Thoracic aorta (tissue), 2 donors: Measurements from ENCODE around the gene RNF149. TPM values are rescaled to one million over a fixed set of nuclear protein-coding genes. Genes with fewer than 3 reads are reported as not detected.

Experiments
- ATAC-seq: fragments of 150-250 bp; one replicate; pipeline ENCODE4 v1.8.0; 2017; ENCODE audit warnings: low read depth; ENCODE audit not compliant: insufficient number of reproducible peaks, low FRiP score
- DNase-seq: peaks from one replicate; pipeline ENCODE4 v3.0.0-alpha.2; 2020; ENCODE audit warnings: low spot score
- H3K27ac ChIP-seq, 2 donors: fragments of 200-600 bp; sonication (generic); 1 replicate in 1 of 2; 2 replicates in 1 of 2; pipeline ENCODE4 v1.5.1; 2016; ENCODE audit warnings: mild to moderate bottlenecking in 2 of 2, moderate library complexity in 2 of 2
- H3K27me3 ChIP-seq: fragments of 200-600 bp; sonication (generic); replicated peaks from 2 replicates; pipeline ENCODE4 v1.6.0; 2016; ENCODE audit warnings: mild to moderate bottlenecking; ENCODE audit not compliant: insufficient read depth
- H3K36me3 ChIP-seq: fragments of 200-600 bp; sonication (generic); one replicate; pipeline ENCODE4 v1.5.1; 2016
- H3K4me1 ChIP-seq, 2 donors: fragments of 200-600 bp; sonication (generic); 1 replicate in 1 of 2; 2 replicates in 1 of 2; pipeline versions ENCODE4 v1.5.1 to v1.6.0; 2016; ENCODE audit warnings: low read depth in 2 of 2, mild to moderate bottlenecking in 1 of 2; ENCODE audit not compliant: control insufficient read depth in 1 of 2
- H3K4me3 ChIP-seq: fragments of 200-600 bp; sonication (generic); 2 replicates; pipeline ENCODE4 v1.5.1; 2016; ENCODE audit warnings: mild to moderate bottlenecking
- H3K9me3 ChIP-seq: fragments of 200-600 bp; sonication (generic); 2 replicates; pipeline ENCODE4 v1.5.1; 2016
- CTCF ChIP-seq: fragments of 200-600 bp; sonication (generic); IDR thresholded peaks from one replicate; pipeline ENCODE4 v1.5.1; 2019; ENCODE audit warnings: antibody characterized with exemption
- total RNA-seq, 2 donors: library from RNA; depleted of rRNA; stranded (reverse); fragments of >200 nt; gene quantifications; one replicate each; pipeline versions ENCODE4 v1.1.0 to v1.2.3, GENCODE V29; 2016

Gene RNF149
- total RNA-seq, 2 donors from 2014 or later = 106 to 152 TPM

- H3K9me3 ChIP-seq = no peaks in the 10 kb centered on the region
- no peak overlapping the region for H3K27ac ChIP-seq
- ATAC-seq (no peak), DNase-seq (no peak)
- H3K27me3 ChIP-seq = no peaks in the 10 kb centered on the region
- H3K36me3 ChIP-seq = no peaks in the 10 kb centered on the region
- no peak overlapping the region for H3K4me3 ChIP-seq
- peaks cover 43 to 62% of the 10 kb centered on the region in 2 donors for H3K4me1 ChIP-seq
- no peak for TF ChIP-seq CTCF
Observed at GRCh38 chr2:101300836-101301235, 7.7 kb downstream of the RNF149 start.

- Histone ChIP-seq H3K4me3 (no peak overlapping the region), H3K36me3 (no peaks in the 10 kb centered on the region), H3K27me3 (no peaks in the 10 kb centered on the region), H3K27ac (no peak overlapping the region), H3K4me1 (peaks cover 43 to 60% of the 10 kb centered on the region in 2 donors), H3K9me3 (no peaks in the 10 kb centered on the region)
- ATAC-seq (no peak), DNase-seq (no peak)
- TF ChIP-seq CTCF = no peak
Observed at GRCh38 chr2:101300164-101300563, 8.3 kb downstream of the RNF149 start.

GRCh38 chr2:101299604-101300003, 8.9 kb downstream of the RNF149 start:
- Histone ChIP-seq H3K4me1 (peaks cover 40 to 54% of the 10 kb centered on the region in 2 donors), H3K27ac (no peak overlapping the region), H3K9me3 (no peaks in the 10 kb centered on the region), H3K36me3 (peaks cover under 1% of the 10 kb centered on the region), H3K4me3 (no peak overlapping the region), H3K27me3 (no peaks in the 10 kb centered on the region)
- ATAC-seq (no peak), DNase-seq (no peak)
- no peak for TF ChIP-seq CTCF

- Histone ChIP-seq H3K27me3 (no peaks in the 10 kb centered on the region), H3K36me3 (peaks cover 10% of the 10 kb centered on the region), H3K9me3 (no peaks in the 10 kb centered on the region), H3K27ac (no peak overlapping the region), H3K4me1 (peaks cover 25 to 43% of the 10 kb centered on the region in 2 donors), H3K4me3 (no peak overlapping the region)
- TF ChIP-seq CTCF = no peak
- DNase-seq = no peak
- ATAC-seq = no peak
Observed at GRCh38 chr2:101297383-101297782, 11.1 kb downstream of the RNF149 start.

- TF ChIP-seq CTCF = no peak
- Histone ChIP-seq H3K27ac (no peak overlapping the region), H3K4me3 (no peak overlapping the region), H3K4me1 (peaks cover 19 to 38% of the 10 kb centered on the region in 2 donors), H3K9me3 (no peaks in the 10 kb centered on the region), H3K36me3 (peaks cover 11% of the 10 kb centered on the region), H3K27me3 (no peaks in the 10 kb centered on the region)
- ATAC-seq (no peak), DNase-seq (no peak)
Observed at GRCh38 chr2:101296371-101296770, 12.1 kb downstream of the RNF149 start.
